Muscle of leg (tissue), 11 donors: Measurements from ENCODE around the gene BCKDHB. TPM values are rescaled to one million over a fixed set of nuclear protein-coding genes. Genes with fewer than 3 reads are reported as not detected.

Source experiments
- DNase-seq: peaks from one replicate; pipeline ENCODE4 v3.0.0; 2013
- H3K27ac ChIP-seq: one replicate; pipeline ENCODE4 v1.5.1; 2013; ENCODE audit warnings: mild to moderate bottlenecking, low read length, control low read depth
- H3K27me3 ChIP-seq: one replicate; pipeline ENCODE4 v1.6.1; 2013; ENCODE audit warnings: low read length; ENCODE audit not compliant: control insufficient read depth, insufficient read depth
- H3K36me3 ChIP-seq: one replicate; pipeline ENCODE4 v1.6.1; 2013; ENCODE audit warnings: low read length; ENCODE audit not compliant: control insufficient read depth, insufficient read depth
- H3K4me1 ChIP-seq: one replicate; pipeline ENCODE4 v1.6.1; 2013; ENCODE audit warnings: low read length; ENCODE audit not compliant: control insufficient read depth, insufficient read depth
- H3K4me3 ChIP-seq: one replicate; pipeline ENCODE4 v1.5.1; 2013; ENCODE audit warnings: low read length, control low read depth
- H3K9me3 ChIP-seq: replicated peaks from 2 replicates; pipeline ENCODE4 v1.6.1; 2013; ENCODE audit warnings: low read depth, low read length; ENCODE audit not compliant: control insufficient read depth
- WGBS: methylation state at CpG from one replicate; pipeline ENCODE4 v1.1.5; 2013; ENCODE audit warnings: missing lambda C conversion rate; ENCODE audit not compliant: insufficient coverage; 5-methylcytosine and 5-hydroxymethylcytosine counted together
- polyA plus RNA-seq, 8 donors: library from polyadenylated mRNA; unstranded; fragments of 120-200 nt; gene quantifications; one replicate each; pipeline versions ENCODE4 v1.2.1 to v1.2.3, GENCODE V29; 2013; ENCODE audit warnings: inconsistent platforms in 1 of 8, low replicate concordance in 1 of 8; ENCODE audit not compliant: insufficient read length in 8 of 8, insufficient read depth in 1 of 8
- total RNA-seq: library from RNA; stranded (reverse); fragments of 120-200 nt; gene quantifications from one replicate; pipeline ENCODE4 v1.2.4, GENCODE V29; 2013

The BCKDHB gene
- total and polyA plus RNA-seq, 9 donors, result 11.7 to 26.4 (median 20.8) TPM

DNA sequence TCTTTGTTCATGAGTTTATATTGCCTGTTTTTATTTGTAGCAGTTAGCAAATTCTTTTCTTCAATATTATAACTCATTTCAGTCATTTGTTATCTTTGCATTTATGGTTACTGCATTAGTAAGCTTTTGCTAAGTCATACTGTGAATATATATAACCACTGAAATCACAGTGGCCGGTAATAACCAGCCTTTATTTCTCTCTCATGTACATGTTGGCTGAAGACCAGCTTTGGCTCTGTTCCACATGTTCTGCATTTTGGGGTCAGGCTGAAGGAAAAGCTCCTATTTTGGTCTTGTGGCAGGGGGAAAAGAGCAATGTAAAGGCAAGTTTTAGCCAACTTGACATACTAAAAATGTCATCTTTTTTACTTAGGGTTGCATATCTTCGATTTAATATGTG is 276.3 kb downstream of the BCKDHB start:
- WGBS, result no CpG with 5 or more reads among the region's 2 CpGs
- Histone ChIP-seq H3K4me3 (no peak overlapping the region), H3K27ac (no peak overlapping the region), H3K36me3 (no peaks in the 10 kb centered on the region), H3K4me1 (peaks cover 2% of the 10 kb centered on the region), H3K27me3 (no peaks in the 10 kb centered on the region), H3K9me3 (no peaks in the 10 kb centered on the region)
- DNase-seq, result peak; percentile 85

- Histone ChIP-seq H3K4me1 (no peaks in the 10 kb centered on the region), H3K9me3 (no peaks in the 10 kb centered on the region), H3K27me3 (no peaks in the 10 kb centered on the region), H3K27ac (no peak overlapping the region), H3K4me3 (no peak overlapping the region), H3K36me3 (no peaks in the 10 kb centered on the region)
- WGBS, result 87% methylated on average over 2 of the region's 3 CpGs
- DNase-seq, result no peak
These were observed 282.0 kb downstream of the BCKDHB start for GRCh38 chr6:80388507-80388906.

Other genes with a start within 250 kb of the BCKDHB start
- 2.7 TPM for gene ELOVL4, start 159.1 kb upstream of the BCKDHB start, total RNA-seq
- gene ELOVL4, start 159.1 kb upstream of the BCKDHB start, polyA plus RNA-seq, result 1 to 10 TPM; 1.8 to 4.2 (median 2.2) TPM
- 9.4 TPM for gene TTK, start 102.0 kb upstream of the BCKDHB start, total RNA-seq
- 10 to 100 TPM in 5 of 8 donors, 1 to 10 TPM in 3; 7.0 to 12.5 (median 10.2) TPM for gene TTK, start 102.0 kb upstream of the BCKDHB start, polyA plus RNA-seq